ENCODE results near the gene OXTR.

DNA sequence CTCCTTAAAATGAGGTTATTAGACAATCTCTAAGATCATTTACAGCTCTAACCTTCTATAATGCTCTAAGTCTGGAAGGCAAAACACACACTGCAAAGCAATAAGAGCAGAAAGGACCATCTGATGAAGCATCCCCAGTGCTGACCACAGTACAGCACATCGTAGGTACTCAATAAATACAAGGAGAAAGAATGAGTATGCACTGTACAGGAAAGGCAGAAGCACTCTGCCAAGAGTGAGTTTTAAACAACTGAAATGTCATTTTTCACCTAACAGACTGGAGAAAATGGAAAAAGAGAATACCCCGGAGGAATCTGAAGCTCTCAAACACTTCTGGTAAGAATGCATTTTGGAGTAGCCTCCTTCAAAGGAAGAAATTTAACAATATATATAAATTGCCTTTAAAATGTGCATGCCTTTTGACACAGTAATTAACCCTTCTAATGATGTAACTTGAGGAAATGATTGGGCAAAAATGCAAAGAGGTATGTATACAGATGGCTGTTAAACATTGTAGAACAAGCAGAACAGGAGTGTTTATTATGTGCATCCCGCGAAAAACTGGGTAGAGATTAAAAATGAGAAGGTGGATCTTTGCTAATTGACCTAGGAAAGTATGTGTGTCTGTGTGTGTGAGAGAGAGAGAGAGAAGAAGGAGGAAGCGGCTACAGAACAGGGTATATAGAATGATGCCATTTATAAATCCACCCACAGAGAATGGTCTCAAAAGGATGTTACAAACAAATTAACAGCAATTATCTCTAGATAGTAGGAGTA is 8.0 kb upstream of the OXTR start:
- TF ChIP-seq CTCF (optimal IDR thresholded peaks at IDR 0.05 in 1 of 3, IDR thresholded peaks at IDR 0.05 in 1 of 3, conservative IDR thresholded peaks at IDR 0.05 in 1 of 3; ENCODE audit: extremely low read depth in 1 of 3, insufficient read depth in 2 of 3, low read length in 3 of 3), result no peak
- no peak for TF ChIP-seq EZH2 (IDR thresholded peaks at IDR 0.05; ENCODE audit: low read length)
